NCI-H146 treated with DMSO at 0.1 percent for 48 hours (cell line): ENCODE measurements around the gene MOG.

Experiments used
- DNase-seq: peaks from one replicate; lab custom pipeline; 2025; ENCODE audit not compliant: unreplicated experiment; lab: John Stamatoyannopoulos, UW

The MOG gene

DNA sequence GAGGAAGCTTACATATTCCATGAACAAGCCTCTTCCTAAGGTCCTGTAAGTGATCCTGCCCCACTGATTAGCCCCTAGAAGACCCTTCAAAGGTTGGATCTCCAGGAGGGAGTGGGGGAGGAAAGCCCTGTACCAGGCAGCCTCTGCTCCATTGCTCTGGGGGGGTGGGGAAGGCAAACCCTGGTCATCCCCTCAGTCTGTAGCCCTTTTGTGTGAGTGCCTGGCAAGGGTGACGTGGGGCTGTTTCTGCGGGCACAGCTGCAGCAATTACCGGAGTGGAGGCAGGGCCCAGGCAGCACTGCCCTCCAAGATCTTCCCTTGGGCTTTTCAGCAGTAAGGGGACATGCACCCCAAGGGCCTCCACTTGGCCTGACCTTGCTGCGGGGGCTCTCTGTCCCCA lies at the start of gene MOG:
MOG (plus strand) TSS at position 295 of the 400 bp plus-strand sequence. CDS start 118 bp downstream, outside the sequence.
- no peak for DNase-seq

DNA sequence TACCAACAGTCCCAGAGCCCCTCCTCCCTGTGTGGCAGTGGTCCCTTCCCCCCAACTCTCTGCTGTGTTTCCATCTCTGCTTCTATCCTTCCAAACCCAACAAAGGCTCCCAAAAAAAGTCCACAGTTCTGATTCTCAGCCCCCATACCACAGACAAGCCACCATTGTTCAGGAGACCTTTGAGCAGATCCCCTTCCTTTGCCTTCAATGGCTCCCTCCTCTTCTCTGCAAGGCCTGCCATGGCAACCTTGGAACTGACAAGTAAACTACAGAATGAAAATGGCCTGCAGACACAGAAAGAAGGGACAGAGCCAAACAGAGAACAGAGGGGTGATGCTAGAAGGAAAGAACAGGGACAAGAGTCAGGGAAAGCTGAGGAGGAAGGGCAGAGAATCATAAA lies 48.8 kb upstream of the MOG start:
- no peak for DNase-seq

DNA sequence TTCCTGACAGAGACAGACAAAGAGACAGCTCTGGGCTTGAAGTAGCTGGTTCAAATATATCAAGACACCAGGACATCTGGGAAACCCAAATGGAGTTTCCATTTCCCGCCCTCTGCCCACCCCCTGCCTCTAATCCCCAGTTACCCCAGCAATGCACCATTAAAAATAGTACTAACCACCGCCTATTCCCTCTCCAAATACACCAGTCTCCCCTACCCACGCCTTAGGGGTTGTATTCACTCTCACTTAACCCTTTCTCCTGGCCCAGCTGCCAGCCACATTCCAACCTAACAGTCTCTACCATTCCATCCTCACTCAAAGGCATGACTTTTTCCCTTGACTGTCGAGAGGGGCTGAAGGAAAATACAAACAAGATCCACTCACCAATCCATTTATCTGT lies 46.4 kb upstream of the MOG start:
- DNase-seq, result no peak

DNA sequence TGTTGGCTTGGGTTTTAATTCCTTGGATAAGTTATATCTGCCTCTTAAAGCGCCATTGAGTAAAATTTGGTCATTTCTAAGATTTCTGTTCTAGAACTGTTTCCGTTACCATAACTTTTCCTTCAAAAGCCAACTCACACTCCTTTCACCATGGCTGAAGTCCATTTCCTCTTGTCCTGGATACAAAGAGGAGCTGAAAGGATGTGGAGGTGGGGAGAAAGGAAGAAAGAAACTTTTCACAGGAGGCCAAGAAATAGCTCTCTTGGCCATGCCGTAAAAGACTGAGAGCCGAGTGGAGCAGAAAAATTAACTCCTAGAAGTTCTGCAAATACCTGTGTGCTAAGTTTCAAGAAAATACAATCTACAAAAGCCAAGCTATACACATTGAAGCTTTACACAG lies 45.5 kb upstream of the MOG start:
- no peak for DNase-seq

DNA sequence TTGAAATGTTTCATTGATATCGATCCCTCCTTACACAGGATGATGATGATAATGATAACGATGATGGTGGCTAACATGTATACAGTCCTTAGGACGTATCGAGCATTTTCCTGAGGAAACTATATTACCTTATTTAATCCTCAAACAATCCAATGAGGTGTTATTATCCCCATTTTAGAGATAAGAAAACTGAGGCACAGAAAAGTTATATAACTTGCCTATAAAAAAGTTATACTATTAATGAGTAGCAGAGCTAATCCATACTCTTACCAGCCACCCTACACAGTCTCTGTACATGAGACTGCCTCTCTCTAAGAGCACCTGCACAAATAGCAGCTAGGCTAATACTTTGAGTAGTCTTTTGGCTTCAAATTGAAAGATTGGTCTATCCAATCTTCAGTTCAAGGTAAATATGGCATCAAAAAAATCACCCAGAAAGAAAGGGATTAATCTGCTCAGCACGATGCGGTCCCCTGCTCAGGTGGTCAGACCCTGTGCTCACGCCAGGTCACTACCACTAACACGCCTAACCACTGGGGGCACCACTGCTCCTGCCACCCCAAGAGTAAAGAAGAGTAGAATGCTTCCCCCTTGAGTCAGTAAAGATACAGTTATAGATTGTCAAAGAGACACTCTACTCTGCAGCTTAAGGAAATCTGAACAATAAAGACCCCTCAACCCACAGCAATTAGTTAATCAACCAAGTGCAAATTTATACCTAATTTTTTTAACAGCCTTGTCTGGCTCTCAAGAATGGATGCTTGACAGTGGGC lies 38.9 kb upstream of the MOG start:
- no peak for DNase-seq

DNA sequence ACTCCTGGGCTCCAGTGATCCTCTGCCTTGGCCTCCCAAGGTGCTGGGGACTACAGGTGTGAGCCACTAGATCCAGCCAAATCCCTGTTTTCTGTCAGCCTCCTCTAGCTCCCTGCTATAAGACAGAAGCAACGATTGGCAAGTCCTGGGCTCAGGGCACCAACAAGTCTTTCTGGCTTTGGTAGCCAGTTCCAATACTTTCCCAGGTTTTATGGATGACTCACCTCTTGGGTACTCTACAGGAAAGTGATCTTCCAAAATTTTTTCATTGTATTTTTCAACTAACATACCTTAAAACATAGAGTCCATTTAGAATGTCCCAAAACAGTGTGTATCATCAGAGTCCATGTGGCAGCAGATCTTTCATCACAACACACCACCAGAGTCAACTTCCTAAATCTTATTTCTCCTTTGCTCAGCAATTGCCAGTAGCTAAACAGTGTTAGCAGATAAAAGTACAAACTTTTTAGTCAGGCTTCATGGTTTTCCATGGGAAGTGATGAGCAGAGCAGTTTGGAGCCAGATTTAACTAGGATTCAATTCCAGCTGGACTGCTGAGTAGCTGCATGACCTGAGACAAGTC lies 37.2 kb upstream of the MOG start:
- DNase-seq, result no peak

DNA sequence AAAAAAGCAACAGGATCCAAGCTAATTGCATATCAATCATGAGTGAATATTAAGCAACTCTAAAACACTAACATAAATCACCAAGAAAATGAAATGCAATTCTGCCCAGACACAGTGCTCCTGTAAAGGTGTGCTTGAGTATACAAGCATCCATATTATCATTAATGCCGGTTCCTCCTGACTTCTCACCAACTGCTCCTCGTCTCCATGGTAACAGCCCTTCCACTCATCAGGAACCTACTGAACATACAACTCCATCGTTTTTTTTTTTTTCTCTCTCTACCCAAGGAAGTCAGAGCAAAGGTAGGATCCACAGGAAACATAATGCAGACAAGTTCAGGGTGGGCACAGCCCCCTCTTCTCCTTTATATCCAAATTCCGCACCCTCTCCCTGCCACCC lies 36.3 kb upstream of the MOG start:
- no peak for DNase-seq

DNA sequence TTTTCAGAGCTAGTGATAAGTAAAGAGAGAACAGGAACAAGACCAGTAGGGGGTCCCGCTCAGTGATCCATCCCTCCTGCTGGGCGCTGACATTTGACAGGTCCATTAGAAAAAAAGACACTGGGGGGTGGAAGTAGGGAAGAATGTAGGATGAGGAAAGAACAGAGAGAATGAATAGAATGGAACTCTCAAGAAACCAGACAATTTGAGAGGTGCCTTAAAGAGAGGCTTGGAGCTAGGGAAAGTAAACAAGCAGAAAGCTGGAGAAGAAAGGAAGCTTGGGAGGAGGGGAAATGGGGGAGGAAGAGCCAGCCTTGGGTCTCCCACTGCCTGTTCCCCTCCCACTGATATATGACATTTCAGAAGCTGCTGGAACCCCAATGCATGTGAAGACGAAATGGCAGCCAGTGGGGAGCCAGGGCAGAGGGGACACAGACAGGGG lies 32.4 kb upstream of the MOG start:
- DNase-seq, result peak; percentile 81

DNA sequence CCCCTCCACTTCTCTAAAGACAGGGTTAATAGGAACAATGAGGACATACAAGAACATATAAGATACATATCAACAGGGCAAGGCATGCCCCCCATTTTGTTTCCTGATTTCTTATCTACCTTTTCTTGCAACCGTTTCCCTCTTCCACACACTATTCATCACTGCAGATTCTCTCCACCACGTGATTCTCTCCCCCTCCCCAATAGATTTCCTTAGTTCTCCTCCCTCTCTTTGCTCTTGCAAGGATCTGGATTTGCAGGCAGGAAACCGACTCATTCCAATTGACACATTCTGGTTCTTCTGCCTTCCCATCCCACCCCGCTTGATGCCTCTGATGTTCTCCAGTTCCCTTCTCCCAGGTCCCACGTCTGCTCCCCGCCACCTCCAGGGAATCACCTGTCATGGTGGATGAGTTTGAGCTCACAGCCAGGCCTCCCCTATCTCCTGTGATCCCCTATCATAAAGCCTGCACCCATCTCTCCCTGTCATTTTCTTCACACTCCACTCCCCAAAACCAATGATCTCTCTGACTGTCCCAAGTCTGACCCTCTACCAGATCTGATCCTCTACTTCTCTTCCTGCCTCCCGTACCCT lies 31.5 kb upstream of the MOG start:
- DNase-seq, result no peak

DNA sequence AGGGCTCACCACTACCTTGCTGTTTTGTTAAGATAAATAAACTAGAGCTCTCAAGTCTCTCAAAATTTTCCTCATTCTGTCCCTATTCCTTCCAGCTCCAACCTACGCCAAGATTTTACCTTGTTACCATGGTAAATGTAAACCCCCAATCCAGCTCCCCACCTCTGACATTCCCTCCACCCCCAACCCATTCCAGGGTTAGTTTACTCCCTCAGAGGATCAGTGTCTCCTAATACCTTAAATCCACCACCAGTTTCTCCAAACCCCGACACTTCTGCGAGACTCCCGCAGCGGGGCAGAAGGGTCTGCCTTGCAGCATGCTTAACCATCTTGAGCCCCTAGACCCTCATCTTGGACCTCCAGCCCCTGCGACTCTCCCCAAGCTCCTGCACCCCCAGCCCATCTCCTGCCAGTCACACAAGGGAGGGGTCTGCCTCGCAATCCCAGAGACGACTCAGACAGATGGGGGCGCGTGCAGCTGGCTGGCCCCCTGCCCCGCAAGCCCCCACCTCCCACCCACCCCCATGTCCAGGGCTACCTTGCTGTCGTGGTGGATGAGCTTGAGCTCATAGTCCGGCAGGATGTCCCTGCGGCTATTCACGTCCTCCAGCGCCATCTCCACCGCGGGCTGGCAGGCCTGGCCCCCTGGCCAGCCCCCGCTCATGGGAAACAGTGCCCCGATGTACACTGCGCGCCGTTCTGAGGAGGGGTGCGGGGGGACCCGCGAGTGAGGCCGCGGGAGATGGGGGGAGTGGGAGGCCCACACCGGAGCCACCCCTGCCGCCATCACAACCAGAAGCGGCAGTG lies 29.7 kb upstream of the MOG start:
- DNase-seq, result no peak

DNA sequence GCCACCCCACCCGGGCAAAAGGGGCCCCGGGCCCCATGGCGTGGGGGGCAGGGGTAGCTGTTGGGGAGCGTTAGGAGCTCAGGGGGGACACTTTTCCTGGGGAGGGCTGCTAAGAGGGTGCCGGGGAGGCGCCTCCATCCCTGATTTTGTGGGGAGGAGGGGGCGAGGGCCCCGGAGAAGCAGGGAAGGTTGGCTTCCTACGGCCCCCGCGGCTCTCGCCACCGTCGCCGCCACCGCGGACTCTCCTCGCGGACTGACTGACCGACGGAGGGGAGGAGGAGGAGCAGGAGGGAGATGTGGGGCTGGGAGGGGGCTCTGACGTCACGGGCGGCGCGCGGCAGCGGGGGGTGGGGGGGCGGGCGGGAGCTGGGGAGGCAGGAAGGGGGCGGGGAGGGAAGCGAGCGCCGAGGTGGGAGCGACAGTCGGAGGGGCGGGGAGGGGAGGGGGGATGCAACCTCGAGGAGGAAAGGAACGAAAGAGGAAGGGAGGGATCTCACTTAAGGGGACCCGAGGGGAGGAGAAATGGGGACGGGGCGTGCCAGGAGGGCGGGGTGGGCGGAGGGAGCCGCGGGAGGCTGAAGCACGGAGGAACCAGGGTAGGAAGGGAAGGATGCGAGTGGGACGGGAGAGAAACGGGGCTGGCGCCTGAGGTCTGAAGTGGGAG lies 29.0 kb upstream of the MOG start:
- DNase-seq, result peak; percentile 57

DNA sequence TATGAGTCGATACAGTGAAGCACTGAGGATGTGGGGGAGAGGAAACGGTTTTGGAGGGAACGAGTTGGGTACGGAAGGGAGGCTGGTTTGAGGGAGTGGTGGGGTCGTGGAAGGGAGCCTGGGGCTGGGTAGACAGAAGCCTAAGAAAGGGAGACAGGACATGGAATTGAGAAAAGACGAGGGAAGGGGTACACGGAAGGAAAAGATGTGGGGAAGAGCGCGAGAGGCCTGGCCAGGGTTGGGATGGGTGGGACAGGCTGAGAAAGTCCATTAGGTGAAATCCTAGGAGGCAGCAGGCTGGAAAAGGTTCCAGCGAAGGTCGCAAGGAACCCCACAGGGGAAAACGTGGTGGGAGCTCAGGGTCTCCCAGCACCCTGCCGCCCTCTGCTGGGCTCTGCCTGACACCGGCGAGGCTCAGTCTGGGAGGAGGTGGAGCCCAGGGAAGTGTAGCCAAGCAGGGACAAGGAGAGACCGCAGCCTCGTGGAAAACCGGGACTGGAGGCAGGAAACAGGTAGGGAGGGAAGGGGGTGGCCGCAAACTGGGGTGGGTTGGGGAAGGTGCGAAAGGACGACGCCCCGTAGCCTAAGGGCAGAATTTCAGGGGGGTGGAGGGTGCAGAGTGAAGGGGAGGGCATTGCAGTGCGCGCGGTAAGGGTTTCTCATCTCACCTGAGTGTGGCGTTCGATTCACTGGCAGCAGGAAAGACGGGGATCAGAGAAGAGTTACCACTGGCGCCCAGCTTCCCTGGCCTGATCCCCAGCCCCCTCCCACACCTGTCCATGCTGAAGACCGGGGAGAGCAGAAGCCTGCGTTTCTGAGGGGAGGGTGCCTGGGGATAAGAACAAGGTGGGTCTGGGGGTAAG lies 28.2 kb upstream of the MOG start:
- peak; percentile 73 for DNase-seq

DNA sequence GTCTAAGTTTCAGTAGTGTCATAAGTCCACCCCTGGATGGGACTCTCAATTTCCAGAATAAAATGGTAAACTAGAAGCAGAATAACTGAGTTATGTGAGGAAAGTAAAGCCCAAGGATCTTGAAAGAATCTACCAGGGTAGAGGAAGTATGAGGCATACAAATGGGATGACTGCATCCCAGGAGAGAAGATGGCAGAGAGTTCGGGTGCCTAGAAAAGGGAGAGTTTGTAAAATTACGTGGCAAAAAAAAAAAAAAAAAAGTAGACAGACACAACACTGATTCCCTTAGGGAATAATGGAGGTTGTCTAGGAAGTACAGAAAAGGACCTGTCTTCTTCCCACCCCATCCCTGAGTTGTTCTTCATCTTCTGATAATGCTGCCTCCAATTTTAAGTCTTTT lies 27.3 kb upstream of the MOG start:
- no peak for DNase-seq

DNA sequence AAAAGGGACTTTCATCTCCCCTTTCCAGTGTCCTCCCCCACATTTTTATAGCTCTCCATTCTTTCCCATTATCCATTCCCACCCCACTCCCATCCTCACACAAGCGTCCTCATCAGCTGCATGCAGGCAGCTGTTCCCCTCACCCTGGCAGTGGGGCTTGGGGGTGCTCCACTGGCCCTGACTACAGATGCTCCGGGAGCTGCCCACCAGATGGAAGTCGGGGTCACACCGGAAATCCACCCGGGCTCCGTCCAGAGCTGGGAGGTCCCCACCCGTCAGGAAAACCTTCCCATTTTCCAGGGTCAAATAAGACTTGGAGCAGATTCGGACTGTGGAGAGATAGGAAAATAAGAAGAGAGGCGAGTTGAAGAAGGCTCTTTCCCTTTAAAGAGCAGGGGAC lies 26.6 kb upstream of the MOG start:
- no peak for DNase-seq

DNA sequence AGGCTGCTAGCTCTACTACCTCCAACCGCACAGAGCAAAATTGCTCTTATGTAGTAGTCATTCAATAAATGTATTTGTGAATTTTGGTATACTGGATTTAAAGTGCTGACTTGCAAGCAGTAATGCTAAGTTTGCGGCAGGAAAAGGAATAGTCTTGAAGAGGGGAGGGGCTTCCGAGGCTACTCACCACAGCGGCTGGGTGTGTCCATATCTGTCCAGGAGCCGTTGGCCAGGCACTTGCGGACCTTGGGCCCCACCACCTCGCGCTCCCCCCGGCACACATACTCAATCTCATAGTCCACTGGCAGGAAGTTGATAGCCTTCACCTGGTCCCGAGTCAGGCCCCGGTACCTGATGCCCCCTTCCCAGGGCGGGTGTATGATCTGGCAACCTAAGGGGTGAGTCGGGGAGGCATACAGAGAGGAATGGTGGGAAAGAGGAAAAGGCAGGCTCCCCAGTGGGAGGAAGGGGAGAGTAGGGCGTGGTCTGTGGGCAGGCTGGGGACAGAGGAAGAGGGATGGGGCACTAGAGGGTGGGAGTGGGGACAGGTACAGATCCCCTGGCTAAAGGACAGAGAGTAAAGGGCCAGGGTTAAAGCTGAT lies 25.6 kb upstream of the MOG start:
- no peak for DNase-seq

DNA sequence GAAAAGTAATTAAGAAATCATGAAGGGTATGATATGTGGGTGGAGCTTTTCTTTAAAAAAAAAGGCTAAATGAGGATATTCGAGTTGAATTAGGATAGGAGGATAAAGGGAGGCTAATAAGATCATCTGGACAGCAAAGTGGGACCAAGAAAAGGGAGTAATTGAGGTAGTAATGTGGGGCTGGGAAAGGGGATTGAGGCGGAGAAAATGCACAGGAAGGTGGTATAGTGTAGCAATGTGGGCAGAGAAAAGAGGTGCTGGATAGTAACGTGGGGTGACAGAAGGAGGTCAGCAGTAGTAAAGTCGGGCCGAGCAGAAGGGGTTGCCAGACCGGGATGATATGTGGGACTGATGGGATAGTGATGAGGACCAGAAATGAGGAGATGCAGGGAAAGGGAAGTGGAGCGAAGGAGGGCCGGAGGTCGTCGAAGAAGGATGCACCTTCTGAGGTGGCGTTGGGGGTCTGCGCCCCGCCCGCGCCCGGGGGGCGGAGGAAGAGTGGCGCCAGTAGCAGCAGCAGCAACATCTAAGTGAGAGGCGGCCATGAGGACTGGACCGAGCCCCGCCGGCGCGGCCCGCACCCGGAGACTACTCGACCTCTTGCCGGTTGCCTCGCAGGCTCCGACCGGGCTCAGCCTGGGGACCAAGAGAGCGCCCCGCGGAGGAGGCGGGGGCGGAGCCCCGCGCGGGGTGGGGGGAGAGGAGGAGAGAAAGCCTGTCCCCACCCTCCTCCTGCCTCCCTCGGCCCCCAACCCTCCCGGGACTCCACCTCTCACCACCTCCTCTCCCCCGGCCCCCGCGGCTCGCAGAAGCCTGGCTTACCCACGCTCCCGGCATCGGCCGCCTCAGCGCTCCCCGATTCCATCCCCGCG lies 24.8 kb upstream of the MOG start:
- DNase-seq, result peak; percentile 48

DNA sequence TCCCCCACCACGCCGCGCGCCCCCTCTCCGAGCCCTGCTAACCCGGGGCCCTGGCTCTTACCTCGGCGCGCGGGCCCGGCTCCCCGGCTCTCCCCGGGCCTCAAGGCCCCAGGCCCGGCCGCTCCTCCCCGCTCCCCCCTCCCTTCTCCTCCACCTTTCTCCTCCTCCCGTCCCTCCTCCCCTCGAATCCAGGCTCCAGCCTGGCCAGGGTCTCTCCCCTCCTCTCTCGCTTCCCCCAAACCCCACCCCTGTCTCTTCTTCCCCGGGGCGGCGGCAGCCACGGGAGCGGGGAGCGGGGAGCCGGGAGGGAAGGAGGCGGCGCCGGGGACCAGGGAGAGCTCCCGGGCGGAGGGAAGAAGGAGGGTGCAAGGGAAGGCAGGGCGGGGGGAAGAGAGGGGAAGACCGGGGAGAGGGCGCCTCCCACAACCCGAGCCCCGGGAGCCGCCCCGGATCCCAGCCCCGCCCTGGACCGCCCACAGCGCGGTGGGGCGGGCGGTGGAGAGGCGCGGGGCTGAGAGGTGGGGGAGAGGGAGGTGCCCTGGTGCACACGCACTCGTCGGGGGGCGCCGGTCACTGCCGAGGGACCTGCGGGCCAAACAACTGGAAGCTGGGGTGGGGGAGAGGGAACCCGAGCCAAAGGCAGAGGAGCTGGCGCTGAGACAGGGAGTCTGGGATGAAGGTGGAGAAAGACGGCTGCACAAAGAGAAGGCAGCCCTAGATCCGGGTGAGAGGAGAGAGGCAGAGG lies 23.9 kb upstream of the MOG start, which contains the start of gene GABBR1:
GABBR1 (minus strand) TSS at position 395 of the 745 bp plus-strand sequence. CDS start 798 bp downstream, outside the sequence.
- DNase-seq, result peak; percentile 88

DNA sequence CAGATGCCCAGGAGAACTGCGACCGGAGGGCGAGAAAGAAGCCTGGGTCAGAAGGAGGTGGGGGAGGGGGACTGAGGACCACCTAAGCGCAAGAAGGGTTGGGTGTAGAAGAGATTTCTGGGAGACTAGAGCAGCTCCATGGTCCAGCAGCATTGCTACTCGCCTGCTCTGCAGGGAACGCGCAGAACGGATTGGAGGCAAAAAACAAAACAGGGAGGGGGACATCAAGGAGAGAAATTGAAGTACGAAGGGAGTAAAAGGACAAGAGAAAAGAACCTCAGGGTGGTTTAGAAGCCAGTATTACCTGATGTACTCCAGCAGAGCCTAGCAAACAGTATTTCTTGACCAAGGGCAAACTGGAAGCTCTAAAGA lies 23.4 kb upstream of the MOG start:
- peak; percentile 61 for DNase-seq
